HG03045 (cell line): ENCODE data around the gene NLN.
"Not testable (repeated sequence)": the region's sequence is repeated elsewhere in the genome, so short reads cannot be mapped to it uniquely, and the experiment has no call there.

Source experiments
- ATAC-seq: cut with Tn5 transposase; IDR thresholded peaks from one replicate; pipeline ENCODE4 v1.9.1; 2021; ENCODE audit warnings: mild to moderate bottlenecking, moderate library complexity; ENCODE audit not compliant: unreplicated experiment

Gene NLN

DNA sequence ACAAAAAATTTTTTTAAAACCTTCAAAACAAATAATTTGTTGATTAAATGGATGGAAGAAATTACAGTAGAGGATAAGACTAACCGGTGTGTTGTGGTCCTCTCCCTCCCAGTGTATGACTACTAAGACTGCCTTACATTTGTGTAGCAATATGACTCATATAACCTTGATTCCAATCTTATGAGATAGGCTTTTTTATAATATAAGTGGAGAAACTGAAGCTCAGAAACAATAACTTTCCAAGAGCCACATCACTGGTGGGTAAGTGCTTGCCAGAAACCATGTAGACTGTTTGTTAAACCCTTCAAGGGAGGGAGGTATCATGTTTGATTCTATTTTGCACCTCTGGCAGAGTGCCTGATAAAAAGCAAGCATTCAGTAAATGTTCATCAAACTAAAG is 47.5 kb downstream of the NLN start:
- no peak for ATAC-seq

DNA sequence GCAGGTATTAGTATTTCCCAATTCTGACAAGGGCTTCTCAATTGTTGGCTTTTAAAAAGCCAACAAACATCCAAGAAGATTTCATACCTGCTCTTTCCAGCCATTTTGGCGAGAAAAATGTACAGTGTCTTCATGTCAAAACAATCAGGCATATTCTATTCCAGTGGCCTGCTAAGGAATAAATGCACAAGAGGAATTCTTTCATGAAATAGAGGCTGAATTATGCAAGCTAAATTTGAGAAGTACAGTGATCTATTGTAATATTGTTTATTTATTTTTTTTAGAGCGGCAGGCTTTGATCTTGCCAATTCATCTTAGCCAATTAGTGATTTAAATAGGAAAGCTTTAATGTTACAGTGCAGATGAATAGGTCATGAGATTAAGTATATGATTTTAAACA is 49.3 kb downstream of the NLN start:
- no peak for ATAC-seq

DNA sequence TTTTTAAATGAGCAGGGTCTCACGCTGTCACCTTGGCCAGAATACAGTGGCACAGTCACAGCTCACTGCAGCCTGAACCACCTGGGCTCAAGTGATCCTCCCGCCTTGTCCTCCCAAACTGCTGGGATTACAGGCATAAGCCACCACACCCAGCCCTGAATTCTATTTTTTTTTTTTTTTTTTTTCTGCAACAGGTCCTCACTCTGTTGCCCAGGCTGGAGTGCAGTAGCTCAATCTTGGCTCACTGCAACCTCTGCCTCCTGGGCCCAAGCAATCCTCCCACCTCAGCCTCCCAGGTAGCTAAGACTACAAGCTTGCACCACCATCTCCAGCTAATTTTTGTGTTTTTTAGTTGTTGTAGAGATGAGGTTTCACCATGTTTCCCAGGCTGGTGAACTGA is 51.0 kb downstream of the NLN start:
- not testable (repeated sequence) for ATAC-seq

DNA sequence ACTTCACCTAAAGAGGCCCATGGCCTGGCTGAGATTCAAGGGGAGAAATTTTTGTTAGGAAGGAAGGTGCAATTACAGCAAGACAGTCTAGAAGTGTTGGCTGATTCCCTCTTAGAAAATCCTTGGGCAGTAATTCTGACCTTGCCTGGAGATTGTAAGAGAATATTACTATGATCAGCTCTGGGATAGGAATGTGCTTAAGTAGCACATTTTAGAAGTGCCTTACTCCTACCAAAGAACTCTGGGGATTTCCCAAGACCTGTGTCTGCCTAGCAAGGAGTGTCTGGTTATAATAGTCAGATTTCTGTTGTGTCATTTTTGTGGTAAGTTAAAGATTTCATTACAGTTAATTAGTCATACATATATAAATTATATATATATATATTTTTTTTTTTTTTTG is 52.3 kb downstream of the NLN start:
- ATAC-seq = no peak

DNA sequence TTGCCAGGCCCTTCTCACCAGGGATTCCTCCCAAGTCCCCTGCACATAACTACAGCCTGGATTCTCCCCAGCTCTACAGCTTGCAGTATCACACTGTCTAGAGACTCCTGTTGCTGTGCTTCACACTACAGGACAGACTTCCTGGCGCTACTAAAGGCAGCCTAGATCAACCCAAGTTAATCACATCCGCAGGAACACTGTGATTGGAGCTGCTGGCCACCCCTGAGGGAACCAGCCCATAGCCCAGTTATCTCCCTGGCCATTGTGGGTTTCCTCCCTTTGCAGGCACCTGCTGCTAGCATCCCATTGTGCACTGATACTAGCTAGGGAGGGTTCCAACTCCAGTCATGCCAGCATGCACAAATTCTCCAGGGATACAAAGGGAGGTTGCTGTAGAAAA is 53.5 kb downstream of the NLN start:
- ATAC-seq = no peak

DNA sequence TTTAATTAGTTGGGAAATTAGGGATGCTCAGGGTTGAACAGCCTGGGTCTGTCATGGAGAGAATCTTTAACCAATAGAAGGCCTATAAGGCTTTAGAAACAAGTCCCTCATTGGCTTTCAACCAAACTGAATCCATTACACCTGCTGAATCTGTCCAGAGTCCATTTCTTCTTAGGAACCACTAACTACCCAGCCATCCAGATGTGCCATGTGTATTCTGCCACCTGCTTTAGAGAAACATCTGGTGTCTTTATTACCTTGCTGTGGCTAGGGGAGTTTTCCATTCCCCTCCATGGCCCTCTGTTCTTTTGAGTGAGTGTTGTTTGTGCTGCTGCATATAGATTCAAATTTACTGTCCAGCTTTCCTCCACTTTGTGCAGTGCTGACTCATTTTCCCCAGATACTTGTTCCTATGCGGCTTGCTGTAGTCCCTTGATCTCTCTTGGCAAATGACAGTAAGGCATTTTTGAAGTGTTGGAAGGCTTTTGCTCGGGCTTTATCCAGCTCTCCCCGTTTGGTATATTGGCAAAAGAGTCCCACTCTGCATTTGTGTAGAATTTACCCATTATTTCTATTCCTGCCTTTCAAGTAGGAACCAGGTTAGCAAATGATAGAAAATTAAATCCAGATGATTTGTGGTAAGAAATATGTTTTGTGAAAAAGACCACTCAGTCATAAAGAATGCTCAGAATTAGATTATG is 54.6 kb downstream of the NLN start:
- ATAC-seq = no peak

DNA sequence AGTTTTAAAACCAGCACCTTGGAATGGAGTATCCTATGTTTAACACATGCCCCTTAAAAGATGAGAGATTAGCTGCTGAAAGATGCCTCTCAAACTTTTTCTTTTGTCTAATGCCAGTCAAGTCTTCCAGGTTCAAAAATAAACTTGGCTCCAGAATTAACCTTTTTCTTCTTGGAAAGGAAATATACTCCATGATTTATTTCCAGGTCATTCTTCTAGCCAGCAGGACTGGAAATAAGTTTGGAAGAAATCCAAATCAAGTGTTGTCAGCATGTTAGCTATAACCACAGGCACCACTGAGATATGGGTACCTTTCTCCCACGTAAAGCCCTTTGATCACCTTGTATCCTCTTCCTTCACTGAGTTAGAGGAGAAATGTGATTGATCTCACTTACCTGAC is 56.1 kb downstream of the NLN start:
- no peak for ATAC-seq

DNA sequence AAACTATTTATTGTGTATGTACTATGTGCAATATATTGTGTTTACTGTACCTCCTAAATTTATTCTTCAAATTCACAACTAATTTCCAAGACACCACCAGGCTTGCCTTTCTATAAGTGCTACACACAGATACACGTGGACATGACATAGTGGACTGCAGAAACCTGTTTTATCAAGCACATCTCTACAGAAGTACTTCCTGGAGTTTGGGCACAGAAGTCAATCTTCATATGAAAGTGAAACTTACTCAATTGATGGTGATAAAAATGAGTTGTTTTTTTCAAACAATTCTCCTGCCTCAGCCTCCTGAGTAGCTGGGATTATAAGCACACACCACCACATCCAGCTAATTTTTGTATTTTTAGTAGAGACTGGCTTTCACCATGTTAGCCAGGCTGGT is 57.6 kb downstream of the NLN start:
- ATAC-seq = no peak

DNA sequence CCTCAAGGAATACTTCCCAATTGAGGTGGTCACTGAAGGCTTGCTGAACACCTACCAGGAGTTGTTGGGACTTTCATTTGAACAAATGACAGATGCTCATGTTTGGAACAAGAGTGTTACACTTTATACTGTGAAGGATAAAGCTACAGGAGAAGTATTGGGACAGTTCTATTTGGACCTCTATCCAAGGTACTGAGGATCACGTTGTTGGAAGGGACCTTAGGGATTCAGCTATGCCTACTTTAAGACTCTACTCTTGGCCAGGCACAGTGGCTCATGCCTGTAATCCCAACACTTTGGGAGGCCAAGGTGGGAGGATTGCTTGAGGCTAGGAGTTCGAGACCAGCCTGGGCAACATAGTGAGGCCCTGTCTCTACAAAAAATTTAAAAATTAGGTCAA is 66.3 kb downstream of the NLN start:
- not testable (repeated sequence) for ATAC-seq

DNA sequence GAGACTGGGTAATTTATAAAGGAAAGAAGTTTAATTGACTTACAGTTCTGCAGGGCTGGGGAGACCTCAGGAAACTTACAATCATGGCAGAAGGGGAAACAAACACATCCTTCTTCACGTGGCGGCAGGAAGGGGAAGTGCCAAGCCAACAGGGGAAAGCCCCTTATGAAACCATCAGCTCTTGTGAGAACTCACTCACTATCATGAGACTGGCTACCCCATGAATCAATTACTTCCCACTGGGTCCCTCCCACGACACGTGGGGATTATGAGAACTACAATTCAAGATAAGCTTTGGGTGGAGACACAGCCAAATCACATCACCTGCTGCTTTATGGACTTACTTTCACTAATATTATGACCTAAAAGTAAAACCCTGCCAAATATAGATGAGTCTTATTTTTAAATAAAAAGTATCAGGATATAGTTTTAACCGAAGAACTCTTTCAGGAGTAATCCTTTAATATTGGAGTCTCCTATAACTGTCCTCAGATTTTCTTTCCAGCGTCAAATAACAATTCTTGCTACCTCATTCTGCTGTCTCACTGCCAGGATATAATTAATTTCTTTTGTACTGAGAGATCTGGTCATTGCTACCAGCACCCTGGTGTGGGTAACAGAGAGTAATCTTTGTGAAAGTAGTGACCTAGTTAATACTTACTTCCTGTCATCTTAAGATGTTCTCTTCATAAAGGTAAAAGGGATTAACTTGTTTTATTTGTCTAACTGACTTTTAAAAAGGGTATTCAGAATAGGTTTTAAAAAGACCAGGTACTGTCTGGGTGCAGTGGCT is 68.6 kb downstream of the NLN start:
- ATAC-seq = no peak

DNA sequence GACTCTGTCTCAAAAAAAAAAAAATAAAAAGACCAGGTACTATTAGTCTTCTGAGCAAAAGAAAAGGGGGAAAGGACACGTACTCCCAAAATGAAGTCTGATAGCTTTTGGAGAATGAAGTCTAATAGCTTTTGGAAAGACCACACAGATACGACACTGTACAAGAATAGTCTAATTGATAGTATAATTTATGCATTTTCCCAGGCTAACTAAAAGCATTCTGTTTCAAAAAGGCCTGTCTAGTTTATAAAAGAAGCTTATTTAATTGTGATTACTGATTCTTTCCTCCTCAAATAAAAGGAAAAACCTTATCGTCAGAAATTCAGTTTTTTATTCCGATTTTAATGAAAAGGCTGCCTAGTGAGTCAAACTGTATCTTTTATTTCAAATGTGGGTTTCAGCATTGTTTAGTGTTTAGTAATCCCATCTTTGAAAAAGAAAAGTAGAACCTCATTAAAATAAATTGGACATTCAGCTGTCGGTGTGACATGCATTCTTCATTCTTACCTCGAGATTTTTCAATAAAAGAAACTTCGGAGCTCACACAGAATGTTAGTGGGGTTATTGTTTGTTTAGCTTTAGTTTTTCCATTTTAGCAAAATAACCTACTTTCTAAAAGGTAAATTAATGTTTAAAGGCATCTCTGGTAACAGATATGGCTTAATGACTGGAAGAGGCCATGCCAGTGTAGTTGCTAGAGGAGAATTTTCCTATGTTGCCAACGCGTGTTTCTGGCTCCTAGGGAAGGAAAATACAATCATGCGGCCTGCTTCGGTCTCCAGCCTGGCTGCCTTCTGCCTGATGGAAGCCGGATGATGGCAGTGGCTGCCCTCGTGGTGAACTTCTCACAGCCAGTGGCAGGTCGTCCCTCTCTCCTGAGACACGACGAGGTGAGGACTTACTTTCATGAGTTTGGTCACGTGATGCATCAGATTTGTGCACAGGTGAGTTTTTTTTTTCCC is 70.0 kb downstream of the NLN start:
- ATAC-seq = no peak

DNA sequence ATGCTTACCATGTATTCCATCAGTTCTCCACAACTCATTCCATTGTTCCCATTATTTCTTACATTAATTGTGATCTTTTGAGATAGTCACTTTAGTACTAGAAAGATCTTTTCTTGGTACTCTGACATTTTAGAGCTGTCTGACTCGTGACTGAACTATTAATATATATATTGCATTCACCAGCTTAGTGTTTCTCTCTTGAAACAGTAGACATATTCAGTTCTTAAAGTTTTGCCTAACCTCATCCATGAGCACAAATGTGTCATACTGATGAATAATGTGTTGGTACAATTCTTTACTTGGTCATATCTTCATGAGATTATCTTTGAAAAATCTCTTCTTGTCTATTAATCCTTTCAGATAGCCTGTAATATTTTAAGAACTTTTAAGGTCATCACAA is 74.3 kb downstream of the NLN start:
- no peak for ATAC-seq

DNA sequence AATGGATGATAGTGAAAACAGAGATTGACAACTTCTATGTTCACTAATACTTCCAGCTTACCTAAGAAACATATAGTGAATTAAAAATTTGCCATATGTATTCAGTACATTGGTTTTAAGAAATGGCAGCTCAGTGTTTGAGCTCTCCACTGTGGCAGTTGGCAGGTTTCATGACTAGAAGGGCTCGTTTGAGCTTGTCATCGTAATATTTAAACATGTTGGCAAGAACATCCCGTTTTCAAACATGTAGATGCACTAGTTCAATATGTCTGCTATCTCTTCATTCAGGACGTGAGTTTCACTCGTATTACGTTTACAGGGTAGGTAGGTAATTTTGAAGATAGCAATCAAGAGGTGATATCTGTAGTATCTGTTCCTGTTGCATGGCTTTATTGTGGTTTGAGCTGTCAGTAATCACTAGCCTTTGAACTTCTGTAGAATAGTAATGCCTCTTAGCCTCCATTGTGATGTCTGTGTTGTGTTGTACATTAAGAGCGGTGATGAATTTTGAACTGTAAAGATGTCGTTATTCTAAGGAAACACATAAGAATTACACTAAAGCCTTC is 74.8 kb downstream of the NLN start:
- ATAC-seq = no peak

DNA sequence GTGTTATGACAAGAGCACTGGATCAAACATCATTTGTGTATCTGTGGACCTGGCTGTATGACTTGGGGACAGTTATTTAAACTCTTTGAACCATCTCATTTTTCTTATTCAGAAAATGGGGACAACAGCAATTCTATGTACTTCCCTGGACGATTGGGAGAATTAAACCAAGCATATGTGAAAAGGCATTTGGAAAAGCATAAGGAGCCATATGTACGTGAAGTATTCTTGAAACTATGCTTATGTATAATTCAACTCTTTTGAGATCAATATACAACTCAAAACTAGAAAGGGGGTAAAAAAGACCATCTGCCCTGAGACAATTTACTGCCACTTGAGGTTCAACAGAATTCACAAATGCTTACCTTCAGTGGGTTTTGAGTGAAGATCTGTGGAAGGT is 75.5 kb downstream of the NLN start:
- no peak for ATAC-seq

DNA sequence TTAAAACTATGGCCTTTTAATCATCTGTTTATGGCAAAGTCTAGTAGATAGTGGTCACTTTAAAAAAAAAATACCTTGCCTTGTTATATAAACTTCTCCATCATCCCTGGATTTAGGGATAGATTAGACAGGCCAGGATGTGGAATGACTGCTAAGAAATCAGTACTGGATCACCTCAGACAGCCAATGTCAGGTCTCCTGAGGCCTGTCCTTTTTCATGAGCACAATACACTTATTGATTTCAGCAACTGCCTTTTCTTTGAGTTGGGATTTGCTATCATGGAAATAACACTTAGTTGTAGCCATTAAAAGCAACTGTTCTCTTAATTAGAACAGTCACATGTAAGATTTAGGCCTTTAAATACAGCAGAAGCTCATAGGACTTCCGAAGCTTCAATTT is 77.9 kb downstream of the NLN start:
- ATAC-seq = no peak

DNA sequence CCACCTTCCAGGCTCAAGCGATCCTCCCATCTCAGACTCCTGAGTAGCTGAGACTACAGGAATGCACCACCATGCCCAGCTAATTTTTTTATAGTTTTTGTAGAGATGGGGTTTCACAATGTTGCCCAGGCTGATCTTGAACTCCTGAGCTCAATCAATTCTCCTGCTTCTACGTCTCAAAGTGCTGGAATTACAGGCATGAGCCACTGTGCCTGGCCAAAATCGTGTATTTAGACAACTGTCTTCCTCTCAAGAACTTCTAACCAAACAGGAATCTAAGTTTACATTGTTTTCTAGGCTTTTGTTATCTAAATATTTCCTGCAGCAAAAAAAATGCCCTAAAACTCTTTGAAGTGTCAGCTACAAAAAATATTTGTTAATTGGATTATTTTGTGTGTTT is 78.8 kb downstream of the NLN start:
- ATAC-seq = no peak

DNA sequence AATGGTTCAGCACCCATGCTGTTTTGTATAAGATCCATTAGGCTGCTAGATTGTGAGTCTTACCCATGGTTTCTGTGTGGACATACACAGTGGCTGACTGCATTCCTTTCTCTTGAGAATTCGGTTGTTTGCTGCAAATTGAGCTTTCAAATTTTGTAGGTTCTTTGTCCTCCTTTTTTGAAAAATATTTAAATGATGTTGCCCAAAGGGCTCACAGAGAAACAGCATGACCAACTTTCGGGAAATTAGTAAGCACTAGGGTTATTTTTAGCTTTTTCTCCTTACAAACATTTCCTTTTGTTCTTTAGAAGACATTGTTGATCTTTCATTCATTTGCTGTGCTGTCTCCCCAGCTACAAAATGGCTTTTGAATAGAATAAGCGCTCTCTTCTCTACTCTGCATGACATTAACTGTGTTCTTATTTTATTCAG is 79.4 kb downstream of the NLN start:
- no peak for ATAC-seq

DNA sequence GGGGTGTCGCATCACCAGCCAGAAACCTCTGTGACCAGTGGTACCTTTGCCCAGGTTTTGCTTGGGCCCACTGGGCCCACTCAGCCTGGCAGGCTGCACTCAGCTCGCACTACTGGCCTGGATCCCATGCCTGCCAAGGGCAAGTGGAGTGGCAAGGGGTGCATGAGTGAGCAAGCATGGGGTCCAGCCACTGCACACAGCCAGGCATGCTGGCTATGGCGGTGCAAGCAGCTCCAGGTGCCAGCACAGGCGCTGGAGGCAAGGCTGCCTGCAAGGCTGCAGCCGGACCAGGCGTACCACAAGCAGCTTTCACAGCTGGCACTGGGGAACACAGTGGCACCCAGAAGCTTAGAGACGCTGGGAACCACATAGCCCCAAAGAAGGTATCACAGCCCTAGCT is 80.1 kb downstream of the NLN start:
- ATAC-seq = no peak

DNA sequence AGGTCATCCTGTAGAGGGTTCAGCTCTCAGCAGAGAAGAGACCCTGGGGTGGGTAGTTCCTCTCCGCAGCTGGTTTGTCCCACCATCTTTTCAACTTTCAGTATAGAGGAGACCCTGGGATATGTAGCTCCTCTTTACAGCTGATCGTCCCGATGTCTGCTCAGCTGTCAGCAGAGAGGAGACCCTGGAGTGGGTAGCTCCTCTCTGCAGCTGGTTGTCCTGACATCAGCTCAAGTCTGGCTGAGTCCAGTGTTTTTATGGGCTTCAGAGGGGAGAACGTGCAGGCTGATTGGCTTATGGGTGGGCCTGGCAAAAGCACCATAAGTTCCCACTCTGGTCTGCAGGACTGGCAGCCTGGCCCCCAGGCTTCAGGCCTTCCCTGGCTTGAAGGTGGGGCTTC is 80.8 kb downstream of the NLN start:
- ATAC-seq = no peak

DNA sequence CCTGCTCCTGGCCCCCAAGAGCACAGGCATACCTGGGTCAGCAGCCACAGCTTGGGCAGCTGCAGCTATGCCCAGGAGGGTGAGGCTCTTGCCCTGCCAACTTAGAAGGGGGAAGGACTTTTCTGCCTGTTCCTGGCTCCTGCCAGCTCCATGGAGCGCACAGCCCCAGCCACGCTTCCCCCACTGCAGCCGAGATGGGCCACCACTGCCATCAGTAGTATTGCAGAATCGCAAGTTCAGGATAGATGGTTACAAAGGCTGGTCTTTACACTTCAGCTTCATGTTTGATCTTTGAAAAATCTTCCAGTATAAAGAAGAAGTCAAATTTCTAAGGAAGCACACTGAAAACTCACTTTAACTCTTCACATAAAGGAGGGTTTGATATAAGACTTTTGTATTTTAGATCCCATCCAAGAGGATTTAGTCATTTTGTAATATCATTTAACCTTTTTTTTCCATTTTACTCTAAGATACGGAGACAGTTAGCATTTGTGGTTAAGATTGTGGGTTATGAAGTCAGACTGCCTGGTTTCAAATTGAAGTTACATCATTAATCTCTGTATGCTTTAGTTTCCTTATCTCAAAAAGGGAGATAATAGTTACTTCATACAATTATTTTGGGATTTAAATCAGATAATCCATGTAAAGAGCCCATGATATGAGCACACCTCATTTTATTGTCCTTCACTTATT is 81.8 kb downstream of the NLN start:
- ATAC-seq = no peak

DNA sequence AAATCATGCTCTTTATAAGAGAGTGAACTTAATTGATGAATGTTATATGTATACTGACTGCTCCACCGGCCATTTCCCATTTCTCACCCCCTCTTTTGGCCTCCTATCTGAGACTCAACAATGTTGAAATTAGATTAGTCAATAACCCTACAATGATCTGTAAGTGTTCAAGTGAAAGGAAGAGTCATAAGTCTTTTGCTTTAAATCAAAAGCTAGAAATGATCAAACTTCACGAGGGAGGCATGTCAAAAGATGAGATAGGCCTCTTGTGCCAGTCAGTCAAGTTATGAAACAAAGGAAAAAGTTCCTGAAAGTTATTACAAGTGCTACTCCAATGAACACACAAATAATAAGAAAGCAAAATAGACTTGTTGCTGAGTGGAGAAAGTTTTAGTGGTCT is 83.1 kb downstream of the NLN start:
- ATAC-seq = no peak
